SH-SY5Y (cell line): ENCODE measurements around the gene LETM1.

Source experiments
- GATA2 ChIP-seq: IDR thresholded peaks from 2 replicates; pipeline ENCODE4 v1.6.1; 2011; ENCODE audit warnings: mild to moderate bottlenecking, low read depth, low read length
- GATA3 ChIP-seq: IDR thresholded peaks from 2 replicates; pipeline ENCODE4 v1.6.1; 2011; ENCODE audit warnings: low read depth, mild to moderate bottlenecking, low read length, moderate library complexity

DNA sequence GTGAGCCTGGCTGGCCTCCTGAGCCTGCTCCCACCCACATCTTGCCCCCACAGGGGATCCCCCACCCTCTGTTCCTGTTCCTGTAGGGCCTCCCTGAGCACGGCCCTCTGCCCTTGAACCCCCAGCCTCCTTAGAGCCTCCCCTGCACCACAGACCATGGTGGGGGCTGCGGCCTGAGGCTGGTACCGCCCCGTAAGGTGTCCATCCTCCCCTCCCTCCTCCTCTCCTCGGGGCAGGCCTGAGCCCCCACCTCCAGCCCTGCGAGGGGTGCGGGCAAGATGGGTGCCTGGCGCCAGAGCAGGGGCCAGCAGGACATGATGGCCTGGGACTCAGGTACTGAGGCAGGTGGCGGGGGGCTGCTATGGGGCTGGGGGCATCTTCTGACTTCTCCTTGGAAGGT, 91.3 kb downstream of the LETM1 start:
- TF ChIP-seq GATA2 = no peak
- no peak for TF ChIP-seq GATA3
